Kidney (tissue), 14 donors: Measurements from ENCODE around the gene WRAP73. TPM values are rescaled to one million over a fixed set of nuclear protein-coding genes. Genes with fewer than 3 reads are reported as not detected.
A peak's percentile ranks its signal among the peaks of the same experiment; 100 is the strongest.

Experiments used
- DNase-seq, 5 donors: peaks; one replicate each; pipeline ENCODE4 v3.0.0-alpha.2; 2013 to 2020
- FAIRE-seq: peaks from 2 replicates; lab custom pipeline; 2012; peaks lifted over from hg19 to GRCh38; lab: Jason Lieb, UNC
- H3K27ac ChIP-seq, 2 donors: one replicate each; pipeline ENCODE4 v1.7.0; 2013; ENCODE audit warnings: low read depth in 2 of 2, low read length in 2 of 2, inconsistent platforms in 1 of 2
- H3K27me3 ChIP-seq: one replicate; pipeline ENCODE4 v1.7.1; 2013; ENCODE audit warnings: low read length, inconsistent platforms; ENCODE audit not compliant: control insufficient read depth, insufficient read depth
- H3K36me3 ChIP-seq, 3 donors: one replicate each; pipeline versions ENCODE4 v1.7.0 to v1.7.1; 2013; ENCODE audit warnings: low read length in 3 of 3, control low read depth in 1 of 3, inconsistent platforms in 1 of 3; ENCODE audit not compliant: insufficient read depth in 3 of 3, control insufficient read depth in 2 of 3
- H3K4me1 ChIP-seq, 3 donors: one replicate each; pipeline versions ENCODE4 v1.7.0 to v1.7.1; 2013; ENCODE audit warnings: low read length in 3 of 3, inconsistent platforms in 1 of 3, low read depth in 1 of 3; ENCODE audit not compliant: control insufficient read depth in 2 of 3, insufficient read depth in 2 of 3
- H3K4me3 ChIP-seq, 3 donors: one replicate each; pipeline versions ENCODE4 v1.7.0 to v1.8.1; 2013; ENCODE audit warnings: low read length in 3 of 3, control low read depth in 1 of 3, inconsistent platforms in 1 of 3
- H3K9ac ChIP-seq, 3 donors: one replicate each; pipeline versions ENCODE4 v1.7.0 to v1.7.1; 2013; ENCODE audit warnings: low read length in 3 of 3, control low read depth in 1 of 3, inconsistent platforms in 1 of 3
- H3K9me3 ChIP-seq, 3 donors: one replicate each; pipeline versions ENCODE4 v1.7.0 to v1.7.1; 2013; ENCODE audit warnings: low read length in 3 of 3, control low read depth in 1 of 3, inconsistent platforms in 1 of 3; ENCODE audit not compliant: control insufficient read depth in 2 of 3, insufficient read depth in 1 of 3
- intact Hi-C: fragments of 100-400 bp; cut with DNase I; formaldehyde crosslinking; loops from one replicate; pipeline ENCODE4 v1.11.1; 2022
- polyA plus RNA-seq: library from polyadenylated mRNA; stranded (reverse); fragments of 350-450 nt; fragmentation: Illumina TruSeq; extraction: RNeasy Lipid Tissue Mini Kit (QIAGEN cat#74804); gene quantifications from one replicate; pipeline ENCODE4 v1.2.3, GENCODE V29; 2014; ENCODE audit warnings: low read depth, low replicate concordance; ENCODE audit not compliant: insufficient read depth
- total RNA-seq: library from RNA; stranded (reverse); fragmentation: NEBNext Ultra II Directional; extraction: Animal tissue kit (Norgen Biotek cat#: 25700); gene quantifications from one replicate; pipeline ENCODE4 v1.2.1, GENCODE V29; 2021
- TF ChIP-seq, protein P1 (sequence below): IDR thresholded peaks from 3 replicates; pipeline ENCODE4 v1.5.1; 2012; ENCODE audit warnings: mild to moderate bottlenecking, moderate library complexity, borderline replicate concordance; ENCODE audit not compliant: insufficient read depth; ENCODE audit errors: extremely low read depth
- donor health status: control.
- donor health status: control.
- donor health status: control.
- donor health status: control.
- donor health status: control.
- donor health status: DM: yes; HTN: yes; CAD: no.
- donor health status: Normal renal cell carcinoma (clear cell type).

Gene WRAP73
- total and polyA plus RNA-seq, 2 donors from 2014 or later = 18.4 to 19.6 TPM

DNA sequence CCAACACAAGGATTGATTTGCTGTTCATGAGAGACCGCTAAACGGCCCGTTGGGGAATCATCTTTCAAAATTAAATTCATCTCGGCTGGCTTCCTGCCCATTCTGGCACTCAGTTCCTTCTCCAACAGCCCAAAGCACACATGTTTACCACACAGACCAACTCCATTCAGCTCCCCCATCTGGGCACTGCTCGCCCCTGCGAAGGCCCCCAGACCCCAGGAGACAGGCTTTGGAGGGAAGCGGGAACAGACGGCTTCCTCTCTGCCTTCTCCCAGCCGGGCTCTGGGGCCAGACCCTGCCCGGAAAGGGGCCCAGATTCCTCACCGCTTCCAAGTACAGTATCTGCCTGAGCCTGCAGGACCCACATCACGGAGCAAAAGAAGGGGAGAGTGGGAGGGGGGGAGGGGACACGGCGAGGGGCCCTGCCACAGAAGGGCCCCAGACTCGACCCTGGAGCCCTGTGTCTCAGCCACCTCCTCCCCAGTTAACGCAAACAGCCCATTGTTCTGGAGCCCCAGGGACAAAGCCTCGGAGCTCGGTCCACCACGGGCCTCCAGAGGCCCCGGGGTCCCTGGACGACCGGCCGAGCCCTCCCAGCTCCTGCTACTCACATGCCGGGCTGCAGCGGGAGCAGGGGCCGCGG is 39.3 kb downstream of the WRAP73 start:
- peaks cover 0 to 10% (median 0%) of the 10 kb centered on the region in 3 donors for H3K4me1 ChIP-seq
- no peaks in the 10 kb centered on the region for H3K36me3 ChIP-seq
- no peaks in the 10 kb centered on the region for H3K27me3 ChIP-seq
- intact Hi-C loops = no loop called here
- DNase-seq (peak in 4 of 5 donors; percentile 55 to 78 (median 68)), FAIRE-seq (no peak)
- TF ChIP-seq, protein P1, sequence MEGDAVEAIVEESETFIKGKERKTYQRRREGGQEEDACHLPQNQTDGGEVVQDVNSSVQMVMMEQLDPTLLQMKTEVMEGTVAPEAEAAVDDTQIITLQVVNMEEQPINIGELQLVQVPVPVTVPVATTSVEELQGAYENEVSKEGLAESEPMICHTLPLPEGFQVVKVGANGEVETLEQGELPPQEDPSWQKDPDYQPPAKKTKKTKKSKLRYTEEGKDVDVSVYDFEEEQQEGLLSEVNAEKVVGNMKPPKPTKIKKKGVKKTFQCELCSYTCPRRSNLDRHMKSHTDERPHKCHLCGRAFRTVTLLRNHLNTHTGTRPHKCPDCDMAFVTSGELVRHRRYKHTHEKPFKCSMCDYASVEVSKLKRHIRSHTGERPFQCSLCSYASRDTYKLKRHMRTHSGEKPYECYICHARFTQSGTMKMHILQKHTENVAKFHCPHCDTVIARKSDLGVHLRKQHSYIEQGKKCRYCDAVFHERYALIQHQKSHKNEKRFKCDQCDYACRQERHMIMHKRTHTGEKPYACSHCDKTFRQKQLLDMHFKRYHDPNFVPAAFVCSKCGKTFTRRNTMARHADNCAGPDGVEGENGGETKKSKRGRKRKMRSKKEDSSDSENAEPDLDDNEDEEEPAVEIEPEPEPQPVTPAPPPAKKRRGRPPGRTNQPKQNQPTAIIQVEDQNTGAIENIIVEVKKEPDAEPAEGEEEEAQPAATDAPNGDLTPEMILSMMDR = no peak
- no peaks in the 10 kb centered on the region for H3K9me3 ChIP-seq
- H3K9ac ChIP-seq = no peak overlapping the region
- H3K4me3 ChIP-seq = peak overlapping the region in 1 of 3 donors; percentile 28
- H3K27ac ChIP-seq = no peak overlapping the region

DNA sequence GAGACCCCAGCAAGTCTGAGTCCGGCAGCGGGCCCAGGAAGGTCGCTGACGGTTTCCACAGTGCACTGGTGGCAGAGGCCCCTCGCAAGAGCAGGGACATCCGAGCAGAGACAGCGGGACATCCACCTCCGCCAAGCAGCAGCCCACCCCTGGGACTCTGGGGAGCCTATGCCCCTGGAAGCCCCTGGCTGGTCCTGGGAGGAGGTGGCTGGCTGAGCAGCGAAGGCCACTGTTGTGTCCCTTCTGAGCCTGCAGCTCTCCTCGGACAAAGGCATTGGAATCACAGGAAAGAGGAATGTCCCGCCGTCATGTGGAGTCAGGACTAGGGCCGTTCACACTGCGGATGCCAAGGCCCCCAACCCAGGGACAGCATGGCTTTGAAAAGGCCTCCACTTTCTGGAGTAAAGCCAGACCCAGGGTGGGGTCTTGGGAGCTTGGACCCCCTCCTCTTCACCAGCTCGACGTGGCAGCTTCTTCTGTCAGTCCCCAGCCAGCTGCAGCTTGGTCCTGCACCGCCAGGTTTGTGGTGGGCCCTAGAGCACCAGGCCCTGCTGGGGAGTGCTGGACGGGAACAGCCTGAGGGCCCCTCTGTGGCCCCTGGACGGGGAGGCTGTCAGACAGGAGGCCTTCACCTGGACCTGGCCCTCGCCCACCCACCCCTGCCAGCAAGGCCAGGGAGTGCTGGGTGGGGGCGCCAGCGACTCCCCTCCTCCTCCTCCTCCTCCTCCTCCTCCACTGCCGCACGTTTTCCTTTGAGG is 40.0 kb downstream of the WRAP73 start:
- H3K4me3 ChIP-seq = peak overlapping the region in 1 of 3 donors; percentile 28
- H3K9ac ChIP-seq = no peak overlapping the region
- peaks cover 0 to 10% (median 0%) of the 10 kb centered on the region in 3 donors for H3K4me1 ChIP-seq
- no peaks in the 10 kb centered on the region for H3K27me3 ChIP-seq
- TF ChIP-seq, protein P1 = no peak
- FAIRE-seq = no peak
- H3K27ac ChIP-seq = no peak overlapping the region
- no peaks in the 10 kb centered on the region for H3K36me3 ChIP-seq
- intact Hi-C loops = no loop called here
- DNase-seq = peak in 3 of 5 donors; percentile 34 to 77 (median 40)
- no peaks in the 10 kb centered on the region for H3K9me3 ChIP-seq

DNA sequence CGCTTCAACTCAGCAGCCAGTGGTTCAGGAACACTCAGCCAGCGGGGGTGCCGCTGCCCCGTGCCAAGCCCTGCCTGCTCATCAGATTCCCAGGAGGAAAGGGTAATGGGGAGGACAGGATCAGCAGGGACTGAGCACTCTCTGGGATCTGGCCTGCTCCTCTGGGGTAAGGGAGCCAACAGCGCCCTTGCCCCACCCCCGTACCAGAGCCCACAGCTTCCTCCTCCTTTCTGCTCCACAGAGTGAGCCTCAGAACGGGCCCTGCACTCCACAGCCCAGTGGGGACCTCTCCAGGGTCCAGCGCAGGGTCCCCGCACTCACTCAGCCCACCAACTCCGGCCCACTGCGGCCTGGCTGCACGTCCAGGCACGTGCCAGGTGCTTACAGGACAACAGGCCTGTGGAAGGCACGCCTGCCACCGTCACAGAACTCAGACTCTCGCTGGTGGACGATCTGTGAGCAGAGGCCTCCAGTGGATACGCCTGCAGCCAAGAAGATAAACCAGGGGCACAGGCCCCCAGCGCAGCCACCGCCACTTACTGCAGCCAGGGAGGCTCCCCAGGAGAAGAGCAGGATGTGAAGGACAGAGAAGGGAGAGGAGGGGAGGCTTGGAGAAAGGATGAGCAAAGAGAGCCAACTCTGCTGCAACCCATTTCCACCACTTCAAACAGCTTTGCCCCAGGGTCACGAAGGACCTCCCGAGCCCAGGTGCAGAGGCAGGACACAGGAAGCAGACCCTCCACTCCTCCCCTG is 40.7 kb downstream of the WRAP73 start:
- Histone ChIP-seq H3K9ac (no peak overlapping the region), H3K36me3 (no peaks in the 10 kb centered on the region), H3K9me3 (no peaks in the 10 kb centered on the region), H3K27me3 (no peaks in the 10 kb centered on the region), H3K4me3 (no peak overlapping the region), H3K4me1 (peaks cover 0 to 10% (median 0%) of the 10 kb centered on the region in 3 donors), H3K27ac (no peak overlapping the region)
- TF ChIP-seq, protein P1 = no peak
- FAIRE-seq = no peak
- intact Hi-C loops = no loop called here
- no peak for DNase-seq
